Measurements from ENCODE around the gene HECA.

HECA gene

DNA sequence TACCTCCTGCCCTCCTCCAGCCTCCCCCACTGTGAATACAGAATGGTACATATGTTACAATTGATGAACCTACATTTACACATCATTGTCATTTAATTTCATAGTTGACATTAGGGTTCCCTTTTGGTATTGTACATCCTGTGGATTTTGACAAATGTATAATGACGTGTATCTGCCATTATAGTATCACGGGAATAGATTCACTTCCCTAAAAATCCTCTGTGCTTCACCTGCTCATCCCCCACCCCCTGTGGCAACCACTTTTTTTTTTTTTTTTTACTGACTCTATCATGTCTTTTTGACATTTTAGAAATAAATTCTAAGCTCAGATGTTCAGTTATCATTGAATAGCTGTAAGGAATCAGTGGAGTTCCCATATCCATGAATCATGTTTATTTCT, 30.4 kb downstream of the HECA start:
- DNase-seq (ENCODE audit: low spot score) = no peak
- TF ChIP-seq, protein P1, sequence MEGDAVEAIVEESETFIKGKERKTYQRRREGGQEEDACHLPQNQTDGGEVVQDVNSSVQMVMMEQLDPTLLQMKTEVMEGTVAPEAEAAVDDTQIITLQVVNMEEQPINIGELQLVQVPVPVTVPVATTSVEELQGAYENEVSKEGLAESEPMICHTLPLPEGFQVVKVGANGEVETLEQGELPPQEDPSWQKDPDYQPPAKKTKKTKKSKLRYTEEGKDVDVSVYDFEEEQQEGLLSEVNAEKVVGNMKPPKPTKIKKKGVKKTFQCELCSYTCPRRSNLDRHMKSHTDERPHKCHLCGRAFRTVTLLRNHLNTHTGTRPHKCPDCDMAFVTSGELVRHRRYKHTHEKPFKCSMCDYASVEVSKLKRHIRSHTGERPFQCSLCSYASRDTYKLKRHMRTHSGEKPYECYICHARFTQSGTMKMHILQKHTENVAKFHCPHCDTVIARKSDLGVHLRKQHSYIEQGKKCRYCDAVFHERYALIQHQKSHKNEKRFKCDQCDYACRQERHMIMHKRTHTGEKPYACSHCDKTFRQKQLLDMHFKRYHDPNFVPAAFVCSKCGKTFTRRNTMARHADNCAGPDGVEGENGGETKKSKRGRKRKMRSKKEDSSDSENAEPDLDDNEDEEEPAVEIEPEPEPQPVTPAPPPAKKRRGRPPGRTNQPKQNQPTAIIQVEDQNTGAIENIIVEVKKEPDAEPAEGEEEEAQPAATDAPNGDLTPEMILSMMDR (IDR thresholded peaks at IDR 0.05; ENCODE audit: extremely low read depth, missing control alignments) = no peak

DNA sequence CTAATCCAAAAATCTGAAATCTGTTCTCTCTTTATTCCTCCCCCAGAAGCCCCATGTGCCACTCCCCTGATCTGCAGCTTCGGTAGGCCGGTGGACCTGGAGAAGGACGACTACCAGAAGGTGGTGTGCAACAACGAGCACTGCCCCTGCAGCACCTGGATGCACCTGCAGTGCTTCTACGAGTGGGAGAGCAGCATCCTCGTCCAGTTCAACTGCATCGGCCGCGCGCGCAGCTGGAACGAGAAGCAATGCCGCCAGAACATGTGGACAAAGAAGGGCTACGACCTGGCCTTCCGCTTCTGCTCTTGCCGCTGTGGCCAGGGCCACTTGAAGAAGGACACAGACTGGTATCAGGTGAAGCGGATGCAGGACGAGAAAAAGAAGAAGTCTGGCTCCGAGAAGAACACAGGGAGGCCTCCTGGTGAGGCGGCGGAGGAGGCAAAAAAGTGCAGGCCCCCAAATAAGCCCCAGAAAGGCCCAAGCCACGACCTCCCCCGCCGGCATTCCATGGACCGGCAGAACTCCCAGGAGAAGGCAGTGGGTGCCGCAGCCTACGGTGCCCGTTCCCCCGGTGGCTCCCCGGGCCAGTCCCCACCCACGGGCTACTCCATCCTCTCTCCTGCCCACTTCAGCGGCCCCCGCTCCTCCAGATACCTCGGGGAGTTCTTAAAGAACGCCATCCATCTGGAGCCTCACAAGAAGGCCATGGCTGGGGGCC, 31.5 kb downstream of the HECA start:
- no peak for DNase-seq (ENCODE audit: low spot score)
- TF ChIP-seq, protein P1 (IDR thresholded peaks at IDR 0.05; ENCODE audit: extremely low read depth, missing control alignments) = no peak

DNA sequence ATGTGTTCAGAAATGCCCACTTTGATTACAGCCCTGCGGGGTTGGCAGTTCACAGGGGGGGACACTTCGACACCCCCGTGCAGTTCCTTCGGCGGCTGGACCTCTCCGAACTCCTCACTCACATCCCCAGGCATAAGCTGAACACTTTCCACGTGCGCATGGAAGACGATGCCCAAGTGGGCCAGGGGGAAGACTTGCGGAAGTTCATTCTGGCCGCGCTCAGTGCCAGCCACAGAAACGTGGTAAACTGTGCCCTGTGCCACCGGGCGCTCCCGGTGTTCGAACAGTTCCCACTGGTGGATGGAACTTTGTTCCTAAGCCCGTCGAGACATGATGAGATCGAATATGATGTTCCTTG, 32.1 kb downstream of the HECA start:
- TF ChIP-seq, protein P1 (IDR thresholded peaks at IDR 0.05; ENCODE audit: extremely low read depth, missing control alignments) = no peak

DNA sequence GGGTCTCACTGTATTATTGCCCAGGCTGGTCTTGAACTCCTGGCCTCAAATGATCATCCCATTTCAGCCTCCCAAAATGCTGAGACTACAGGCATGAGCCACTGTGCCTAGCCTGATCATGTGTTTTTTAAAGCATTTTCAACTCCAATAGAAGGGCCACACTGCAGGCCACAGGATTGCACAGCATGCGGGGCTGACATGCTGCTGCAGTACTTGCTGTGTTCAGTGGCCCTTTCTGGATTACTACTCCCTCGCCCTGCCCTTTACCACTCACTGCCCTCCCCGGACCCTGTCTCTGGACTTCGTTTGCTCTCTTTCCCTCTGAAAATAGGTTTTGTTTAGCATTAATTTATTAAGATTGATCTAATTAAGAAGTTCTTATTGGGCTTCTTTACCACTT, 37.3 kb downstream of the HECA start:
- DNase-seq (ENCODE audit: low spot score) = no peak
- TF ChIP-seq, protein P1 (IDR thresholded peaks at IDR 0.05; ENCODE audit: extremely low read depth, missing control alignments) = no peak

More for the DNA sequence above, 32.1 kb downstream of the HECA start:
- no peak for DNase-seq (ENCODE audit: low spot score)

DNA sequence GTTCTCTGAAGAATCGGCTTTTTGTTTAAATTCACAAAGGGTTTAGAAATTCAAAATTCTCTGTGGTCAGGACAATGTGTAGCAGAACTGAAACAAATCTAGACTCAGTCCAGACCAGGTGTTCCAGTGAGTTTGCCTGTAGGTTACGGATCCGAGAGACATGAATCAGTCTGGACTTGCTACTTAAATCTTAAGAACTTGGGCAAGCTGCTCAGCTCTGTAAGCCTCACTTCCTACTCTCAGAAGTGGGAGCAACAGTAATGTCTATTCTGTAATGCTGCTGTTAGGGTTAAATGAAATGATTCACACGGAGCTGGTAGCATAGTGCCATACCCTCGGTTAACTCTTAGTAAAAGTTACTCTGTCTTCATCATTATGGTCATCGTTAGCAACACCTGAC, 37.7 kb downstream of the HECA start:
- TF ChIP-seq, protein P1 (IDR thresholded peaks at IDR 0.05; ENCODE audit: extremely low read depth, missing control alignments) = no peak
- DNase-seq (ENCODE audit: low spot score) = peak; percentile 35

DNA sequence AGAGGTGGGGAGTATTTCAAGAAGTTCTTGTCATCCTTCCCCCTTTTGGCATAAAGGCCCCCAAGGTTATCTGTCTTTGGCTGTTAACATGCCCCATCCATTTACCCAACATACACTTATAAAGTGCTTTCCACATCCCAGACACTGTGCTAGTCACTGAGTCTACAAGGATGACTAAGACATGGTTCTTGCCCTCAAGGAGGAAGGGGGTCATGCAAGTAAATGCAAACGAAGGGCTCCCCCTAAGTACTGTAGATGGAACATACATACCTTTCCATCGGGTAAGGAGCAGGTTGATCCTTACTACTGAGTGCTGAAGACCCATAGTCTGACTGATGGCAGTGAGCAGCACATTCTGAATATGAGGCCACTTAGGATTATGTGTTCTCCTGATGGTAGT, 38.3 kb downstream of the HECA start:
- TF ChIP-seq, protein P1 (IDR thresholded peaks at IDR 0.05; ENCODE audit: extremely low read depth, missing control alignments) = no peak
- DNase-seq (ENCODE audit: low spot score) = no peak

DNA sequence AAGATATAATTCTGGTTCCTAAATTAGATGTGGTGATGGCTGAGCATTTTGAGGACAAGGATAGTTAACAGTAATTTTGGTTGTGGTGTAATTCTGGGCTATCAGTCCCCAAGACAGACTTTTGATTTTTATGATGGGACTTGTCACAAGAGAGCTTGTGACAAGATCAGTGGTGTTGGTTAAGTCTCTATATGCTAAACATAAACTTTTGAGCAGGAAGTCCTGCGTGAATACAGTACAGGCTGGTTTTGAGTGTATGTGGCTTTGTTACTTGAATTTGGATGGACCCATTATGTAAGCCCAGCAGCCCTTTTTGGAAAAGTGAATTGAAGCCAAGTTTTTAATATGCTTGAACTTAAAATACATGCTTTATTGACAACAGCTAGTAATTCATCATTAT, 38.9 kb downstream of the HECA start:
- TF ChIP-seq, protein P1 (IDR thresholded peaks at IDR 0.05; ENCODE audit: extremely low read depth, missing control alignments) = no peak
- DNase-seq (ENCODE audit: low spot score) = no peak

Measured in GM20000 (cell line).